ENCODE results near the gene C1orf159. TPM values are rescaled to one million over a fixed set of nuclear protein-coding genes. Genes with fewer than 3 reads are reported as not detected.

C1orf159 gene
- polyA plus RNA-seq, 2 of the 4 experiments (the other 2 are of a cell fraction) = 4.0 to 10.2 TPM

GRCh38 chr1:1067284-1067859 is 48.5 kb downstream of the C1orf159 start:
- WGBS (ENCODE audit: missing lambda C conversion rate) = 95% methylated on average over 4 of the region's 54 CpGs
- no peak for FAIRE-seq
- H3K27ac ChIP-seq = no peak overlapping the region
- H3K4me2 ChIP-seq = no peak overlapping the region
- H3K4me3 ChIP-seq = no peak overlapping the region
- ATAC-seq = no peak
- no peak for DNase-seq (ENCODE audit: low read depth in 1 of 2, low spot score in 1 of 2)
- ChIA-PET CTCF (interaction anchor here (0.7 to 5.1 kb wide), 4 partner anchors 14 to 83 kb away, joined by 3 to 33 read pairs (median 4); no protein-coding TSS in a partner anchor), POLR2A (no interaction called here)
- TF ChIP-seq POLR2AphosphoS2 (conservative IDR thresholded peaks at IDR 0.05; ENCODE audit: low read length) (no peak), HDAC2 (IDR thresholded peaks at IDR 0.05) (no peak), CHD2 (IDR thresholded peaks at IDR 0.05; ENCODE audit: low read length, partially characterized antibody) (no peak), ZFP36 (IDR thresholded peaks at IDR 0.05; ENCODE audit: borderline replicate concordance, partially characterized antibody) (no peak), CEBPB (IDR thresholded peaks at IDR 0.05) (no peak), SREBF2 (IDR thresholded peaks at IDR 0.05) (no peak), NR3C1 (IDR thresholded peaks at IDR 0.05) (no peak), HOXB5 (CRISPR knock-in tag; IDR thresholded peaks at IDR 0.05) (no peak), CBX8 (IDR thresholded peaks at IDR 0.05) (no peak), E2F6 (IDR thresholded peaks at IDR 0.05; ENCODE audit: borderline replicate concordance, low read depth) (no peak), EHMT2 (IDR thresholded peaks at IDR 0.05; ENCODE audit: low read depth) (no peak), FOXS1 (CRISPR knock-in tag; IDR thresholded peaks at IDR 0.05) (no peak), HEYL (CRISPR knock-in tag; IDR thresholded peaks at IDR 0.05) (no peak), POLR2A (IDR thresholded peaks at IDR 0.05; ENCODE audit: low read length) (no peak), HOXB13 (CRISPR knock-in tag; IDR thresholded peaks at IDR 0.05; ENCODE audit: low read depth) (no peak), CBX2 (IDR thresholded peaks at IDR 0.05; ENCODE audit: borderline replicate concordance, low read depth) (no peak), TFCP2L1 (CRISPR knock-in tag; IDR thresholded peaks at IDR 0.05) (no peak)
- H3K9me3 ChIP-seq = no peaks in the 10 kb centered on the region
- H3K4me1 ChIP-seq = peaks cover 43% of the 10 kb centered on the region

- no peak overlapping the region for H3K27ac ChIP-seq
- WGBS (ENCODE audit: missing lambda C conversion rate) = 54% methylated on average over 11 of the region's 27 CpGs
- no peak for FAIRE-seq
Observed at GRCh38 chr1:1066403-1067283, 49.2 kb downstream of the C1orf159 start.

More at GRCh38 chr1:1066403-1067283, 49.2 kb downstream of the C1orf159 start:
- no peak overlapping the region for H3K4me3 ChIP-seq
- H3K4me2 ChIP-seq = no peak overlapping the region
- TF ChIP-seq JUNB (IDR thresholded peaks at IDR 0.05) = no peak
- TF ChIP-seq BCL3 (IDR thresholded peaks at IDR 0.05) = no peak
- no peak for TF ChIP-seq MAX (IDR thresholded peaks at IDR 0.05)
- no peak for TF ChIP-seq CEBPB (IDR thresholded peaks at IDR 0.05)
- TF ChIP-seq FOXS1 (CRISPR knock-in tag; IDR thresholded peaks at IDR 0.05) = no peak
- no peak for TF ChIP-seq HOXB13 (CRISPR knock-in tag; IDR thresholded peaks at IDR 0.05; ENCODE audit: low read depth)
- no peak for TF ChIP-seq USF2 (IDR thresholded peaks at IDR 0.05)
- no peak for TF ChIP-seq E2F6 (IDR thresholded peaks at IDR 0.05; ENCODE audit: borderline replicate concordance, low read depth)
- no peak for TF ChIP-seq CBX2 (IDR thresholded peaks at IDR 0.05; ENCODE audit: borderline replicate concordance, low read depth)
- TF ChIP-seq NFE2L2 (conservative IDR thresholded peaks at IDR 0.05; ENCODE audit: low read length) = no peak
- TF ChIP-seq PBX3 (IDR thresholded peaks at IDR 0.05) = no peak
- no peak for TF ChIP-seq EHF (CRISPR knock-in tag; IDR thresholded peaks at IDR 0.05)
- no peak for TF ChIP-seq HMGXB4 (CRISPR knock-in tag; IDR thresholded peaks at IDR 0.05; ENCODE audit: borderline replicate concordance)
- no peak for TF ChIP-seq RAD21 (conservative IDR thresholded peaks at IDR 0.05 in 1 of 2, IDR thresholded peaks at IDR 0.05 in 1 of 2)
- H3K4me1 ChIP-seq = peaks cover 50% of the 10 kb centered on the region
- ATAC-seq = no peak
- no peak for DNase-seq (ENCODE audit: low read depth in 1 of 2, low spot score in 1 of 2)
- ChIA-PET CTCF (interaction anchor here (1.3 to 8.8 kb wide), 5 partner anchors 13 to 84 kb away, joined by 3 to 126 read pairs (median 33); partner anchors contain the start of genes AGRN, ISG15 and PERM1), POLR2A (no interaction called here)
- H3K9me3 ChIP-seq = no peaks in the 10 kb centered on the region
